Stimulated activated CD4-positive, alpha-beta T cell treated with anti-CD3 and anti-CD28 coated beads, TNF-alpha, amount 100 ng/mL, for 1 hour (primary cell): ENCODE measurements around the gene WRAP73.

Experiments
- DNase-seq, 3 donors: peaks; one replicate each; pipeline ENCODE4 v3.0.0-alpha.2; 2020; ENCODE audit warnings: low read depth in 3 of 3, low spot score in 1 of 3

The WRAP73 gene, protein sequence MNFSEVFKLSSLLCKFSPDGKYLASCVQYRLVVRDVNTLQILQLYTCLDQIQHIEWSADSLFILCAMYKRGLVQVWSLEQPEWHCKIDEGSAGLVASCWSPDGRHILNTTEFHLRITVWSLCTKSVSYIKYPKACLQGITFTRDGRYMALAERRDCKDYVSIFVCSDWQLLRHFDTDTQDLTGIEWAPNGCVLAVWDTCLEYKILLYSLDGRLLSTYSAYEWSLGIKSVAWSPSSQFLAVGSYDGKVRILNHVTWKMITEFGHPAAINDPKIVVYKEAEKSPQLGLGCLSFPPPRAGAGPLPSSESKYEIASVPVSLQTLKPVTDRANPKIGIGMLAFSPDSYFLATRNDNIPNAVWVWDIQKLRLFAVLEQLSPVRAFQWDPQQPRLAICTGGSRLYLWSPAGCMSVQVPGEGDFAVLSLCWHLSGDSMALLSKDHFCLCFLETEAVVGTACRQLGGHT

DNA sequence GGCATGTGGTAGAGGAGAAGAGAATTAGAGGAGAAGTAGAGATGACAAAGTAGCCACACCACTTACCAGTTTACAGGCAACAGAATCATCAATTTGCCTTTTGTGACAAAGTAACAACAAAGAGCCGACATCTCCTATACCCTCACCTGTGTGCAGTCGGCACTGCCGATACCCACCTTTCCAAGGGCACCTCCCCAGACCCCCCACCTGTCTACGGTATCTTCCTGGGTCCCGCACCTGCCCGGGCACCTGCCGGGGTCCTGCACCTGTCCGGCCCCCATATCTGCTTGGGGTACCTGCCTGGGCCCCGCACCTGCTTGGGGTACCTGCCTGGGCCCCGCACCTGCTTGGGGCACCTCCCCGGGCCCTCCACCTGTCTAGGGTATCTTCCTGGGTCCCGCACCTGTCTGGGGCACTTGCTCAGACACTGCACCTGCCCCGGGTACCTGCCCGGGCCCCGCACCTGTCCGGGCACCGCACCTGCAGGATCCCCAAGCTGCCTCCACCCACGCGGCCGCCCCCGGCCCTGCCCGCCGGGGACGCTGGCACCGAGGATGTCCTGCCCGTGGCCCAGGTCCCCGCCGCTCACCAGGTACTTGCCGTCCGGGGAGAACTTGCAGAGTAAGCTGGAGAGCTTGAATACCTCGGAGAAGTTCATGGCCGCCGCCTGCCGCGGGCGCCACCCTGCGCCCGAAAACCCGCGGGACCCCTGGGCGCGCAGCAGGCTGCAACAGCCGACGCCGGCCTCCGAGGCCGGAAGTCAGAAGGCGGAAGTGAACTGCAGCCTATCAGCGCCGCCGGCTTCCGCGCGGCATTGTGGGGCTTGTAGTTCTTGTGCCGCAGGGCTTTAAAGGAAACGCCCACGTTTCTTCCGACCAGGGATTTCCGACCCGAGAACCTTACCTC is at the start of gene WRAP73:
Gene WRAP73 (minus strand): TSS at position 762 of the 906 bp plus-strand sequence. CDS start 104 bp downstream, at position 658.
- peak; percentile 72 to 79 (median 78) for DNase-seq

GRCh38 chr1:3699596-3699995 is 49.7 kb upstream of the WRAP73 start:
- no peak for DNase-seq

- DNase-seq: no peak
These were observed 48.9 kb upstream of the WRAP73 start for GRCh38 chr1:3698660-3699408.

GRCh38 chr1:3697810-3698209 is 47.9 kb upstream of the WRAP73 start:
- no peak for DNase-seq

DNA sequence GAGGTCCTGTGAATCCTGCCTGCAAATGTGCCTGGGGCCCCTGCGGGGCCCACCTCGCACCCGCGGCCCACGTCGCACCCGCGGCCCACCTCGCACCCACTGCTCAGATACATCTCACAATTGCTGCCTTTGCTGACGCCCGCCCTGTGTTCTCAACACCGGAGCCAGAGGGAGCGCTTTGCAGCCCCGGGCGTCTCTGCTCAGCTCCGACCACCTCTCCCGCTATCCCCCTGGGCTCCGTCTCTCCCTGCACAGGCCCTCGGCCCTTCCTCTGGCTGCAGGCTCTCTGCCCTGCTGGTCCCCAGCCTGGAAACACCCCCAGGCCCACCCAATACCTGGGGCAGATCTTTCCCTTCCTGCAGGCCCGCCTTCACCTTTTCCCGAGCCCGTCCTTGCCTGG is 47.2 kb upstream of the WRAP73 start:
- DNase-seq: no peak

GRCh38 chr1:3696689-3697088 is 46.8 kb upstream of the WRAP73 start:
- DNase-seq: no peak

GRCh38 chr1:3695326-3696217 is 45.7 kb upstream of the WRAP73 start:
- peak in 1 of 3 donors; percentile 8 for DNase-seq

DNA sequence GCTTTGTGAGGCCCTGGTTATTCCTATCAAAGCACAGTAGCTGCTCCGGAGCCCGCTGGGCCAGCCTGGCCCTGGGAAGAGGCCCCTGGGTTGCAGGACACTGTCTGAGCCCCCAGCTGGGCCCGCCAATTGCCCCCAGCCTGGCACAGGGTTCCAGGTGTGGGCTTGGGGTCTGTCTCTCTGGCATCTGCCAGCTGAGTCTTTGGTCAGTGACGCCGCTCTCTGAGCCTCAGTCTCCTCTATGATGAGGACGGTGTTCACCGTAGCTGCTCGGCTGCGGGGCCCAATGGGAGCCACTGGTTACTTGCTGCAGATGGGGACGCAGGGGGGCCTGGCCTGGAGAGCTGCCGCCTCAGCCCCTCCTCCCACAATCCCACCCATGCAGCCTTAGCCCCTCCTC is 43.4 kb upstream of the WRAP73 start:
- no peak for DNase-seq

DNA sequence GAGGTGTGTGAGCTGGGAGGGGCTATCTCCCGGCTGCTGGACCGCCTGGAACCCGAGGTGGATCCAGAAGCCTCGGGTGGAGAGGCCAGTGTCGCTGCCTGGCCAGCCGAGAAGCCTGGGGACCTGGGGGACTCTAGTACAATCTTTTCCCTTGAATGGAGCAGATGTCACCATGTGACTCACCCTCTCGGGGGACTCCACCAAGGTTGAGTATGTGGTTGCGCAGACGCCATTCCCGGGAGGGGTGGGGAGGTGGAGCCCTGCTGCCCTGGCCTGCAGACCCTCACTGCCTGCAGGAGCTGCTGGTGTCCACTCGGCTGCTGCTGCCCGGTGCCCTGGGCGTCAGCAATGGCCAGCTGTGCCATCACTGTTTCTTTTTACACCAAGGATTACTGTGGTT is 42.7 kb upstream of the WRAP73 start:
- no peak for DNase-seq

- no peak for DNase-seq
These were observed 41.7 kb upstream of the WRAP73 start for GRCh38 chr1:3691421-3692204.

GRCh38 chr1:3690282-3691065 is 40.6 kb upstream of the WRAP73 start:
- DNase-seq: no peak

GRCh38 chr1:3689138-3689750 is 39.3 kb upstream of the WRAP73 start:
- no peak for DNase-seq

DNA sequence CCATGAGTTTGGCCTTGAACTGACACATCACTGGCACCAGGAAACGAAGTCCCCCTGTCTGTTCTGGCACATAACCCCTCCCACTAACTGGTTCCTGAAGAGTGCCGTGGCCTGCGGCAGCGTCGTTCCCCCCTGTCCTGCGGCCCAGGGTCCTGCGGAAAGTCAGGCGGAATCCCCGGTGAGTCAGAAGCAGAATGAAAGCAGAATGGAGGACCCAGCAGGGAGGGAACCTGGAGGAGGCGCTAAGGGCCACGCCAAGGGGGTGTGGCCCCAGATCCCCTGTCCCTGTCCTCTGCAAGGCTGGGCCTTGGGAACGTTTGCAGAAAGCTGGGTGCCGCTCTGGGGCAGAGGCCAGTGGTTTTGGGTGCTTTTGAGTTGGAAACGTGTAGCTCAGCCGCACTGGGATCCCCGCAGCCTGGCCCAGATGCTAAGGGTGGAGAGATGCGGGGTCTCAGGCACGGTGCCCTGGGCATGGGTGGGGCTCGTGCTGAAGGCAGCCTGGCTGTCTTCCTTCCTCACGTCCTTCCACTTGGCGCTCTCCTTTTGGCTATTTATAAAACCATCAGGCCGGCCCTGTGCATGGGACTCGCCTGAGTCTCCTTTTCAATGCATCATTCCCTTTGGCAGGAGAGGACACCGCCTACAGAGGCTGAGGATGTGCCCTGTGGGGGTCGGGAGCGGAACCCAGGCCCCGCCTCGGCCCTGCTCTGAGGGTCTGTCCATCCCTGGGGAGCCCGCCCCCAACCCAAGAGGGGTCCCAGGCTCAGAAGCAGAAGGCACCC is 38.6 kb upstream of the WRAP73 start:
- no peak for DNase-seq

GRCh38 chr1:3687504-3687903 is 37.6 kb upstream of the WRAP73 start:
- DNase-seq: no peak

DNA sequence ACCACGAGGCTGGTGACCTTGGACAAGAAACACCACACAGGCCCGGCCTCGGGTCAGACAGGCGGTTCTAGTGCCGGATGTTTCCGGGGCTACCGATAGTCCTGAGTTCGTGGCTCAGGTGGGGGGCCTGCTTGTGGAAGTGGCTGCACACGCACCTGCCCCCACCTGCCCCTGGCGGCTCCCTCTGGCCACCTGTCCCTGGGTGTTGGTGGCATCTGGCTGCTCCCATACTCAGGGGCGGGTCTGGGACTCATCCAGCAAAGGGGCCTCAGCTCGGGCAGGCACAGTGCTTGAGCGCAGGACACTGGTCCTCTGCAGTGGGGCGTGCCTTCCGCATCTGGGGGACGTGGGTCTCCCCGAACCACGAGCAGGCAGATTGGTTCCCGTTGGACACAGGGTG is 36.0 kb upstream of the WRAP73 start:
- no peak for DNase-seq

DNA sequence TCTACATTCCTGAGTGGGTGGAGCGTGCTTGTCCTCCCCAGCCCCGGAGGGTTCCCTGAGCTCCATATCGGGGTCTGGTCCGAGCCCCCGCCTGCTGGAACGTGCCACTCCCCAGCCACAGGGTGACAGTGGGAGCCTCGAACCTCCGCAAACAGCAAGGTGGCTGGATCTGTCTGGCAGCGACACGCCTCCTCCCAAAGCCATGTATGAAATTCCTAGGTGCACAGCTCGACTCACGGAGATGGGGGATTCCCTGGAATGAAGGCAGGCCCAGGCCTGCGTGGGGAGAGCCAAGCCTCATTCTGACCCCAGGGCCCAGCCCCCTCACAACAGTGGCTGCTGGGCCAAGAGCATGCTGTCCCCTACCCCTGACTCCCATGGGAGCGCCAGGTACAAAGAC is 35.3 kb upstream of the WRAP73 start:
- DNase-seq: no peak

GRCh38 chr1:3683992-3684391 is 34.1 kb upstream of the WRAP73 start:
- no peak for DNase-seq

- no peak for DNase-seq
These were observed 33.3 kb upstream of the WRAP73 start for GRCh38 chr1:3683197-3683596.
